ENCODE measurements around the gene PLCL2. TPM values are rescaled to one million over a fixed set of nuclear protein-coding genes. Genes with fewer than 3 reads are reported as not detected.

The PLCL2 gene
- total and polyA plus RNA-seq, 2 donors (not counting 1 experiment from before 2014, with no cell fraction given) = 4.0 to 11.9 TPM

DNA sequence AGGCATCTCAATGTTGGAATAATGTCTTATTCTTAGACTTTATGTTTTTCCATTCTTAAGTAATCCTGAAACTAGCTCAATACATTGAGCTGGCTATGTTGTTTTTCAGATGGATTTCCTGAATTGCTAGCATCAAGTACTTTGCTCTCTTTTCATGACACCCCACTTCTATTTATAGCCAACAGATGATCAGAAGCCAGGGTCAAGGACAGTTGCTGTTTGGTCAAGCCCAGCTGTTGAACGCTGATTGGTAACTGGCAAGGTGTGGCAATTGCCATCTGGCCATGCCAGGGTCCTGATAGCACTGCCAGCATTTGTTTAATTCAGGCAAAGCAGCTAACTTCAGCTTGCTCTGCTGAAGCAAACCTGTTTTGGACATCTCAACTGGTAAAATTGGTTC, 46.2 kb upstream of the PLCL2 start:
- Histone ChIP-seq H3K27me3 (ENCODE audit: control insufficient read depth, insufficient read depth, low read length) (no peaks in the 10 kb centered on the region), H3K9ac (ENCODE audit: insufficient read depth, low read length) (no peak overlapping the region), H3K79me2 (ENCODE audit: control insufficient read depth, insufficient read depth, low read length) (no peaks in the 10 kb centered on the region), H4K20me1 (ENCODE audit: control insufficient read depth, extremely low read depth, insufficient read depth, low read length) (no peaks in the 10 kb centered on the region), H3K4me3 (replicated peaks in 1 of 4; ENCODE audit: control extremely low read depth in 1 of 4, insufficient read depth in 1 of 4, low read depth in 3 of 4, low read length in 4 of 4) (no peak overlapping the region), H2AFZ (ENCODE audit: low read length) (no peak overlapping the region), H3K27ac (ENCODE audit: insufficient read depth, low read length) (no peak overlapping the region), H3K4me2 (ENCODE audit: extremely low read depth, insufficient read depth, low read length) (no peak overlapping the region), H3K36me3 (ENCODE audit: control insufficient read depth, insufficient read depth, low read length) (no peaks in the 10 kb centered on the region), H3K4me1 (ENCODE audit: control insufficient read depth, extremely low read depth, insufficient read depth, low read length) (no peaks in the 10 kb centered on the region), H3K9me3 (ENCODE audit: control insufficient read depth, insufficient read depth, low read depth, low read length) (no peaks in the 10 kb centered on the region)
- DNase-seq (ENCODE audit: low read depth in 2 of 2) = no peak
- TF ChIP-seq EZH2 (IDR thresholded peaks at IDR 0.05; ENCODE audit: low read length, missing control alignments) = no peak
- TF ChIP-seq, protein P1, sequence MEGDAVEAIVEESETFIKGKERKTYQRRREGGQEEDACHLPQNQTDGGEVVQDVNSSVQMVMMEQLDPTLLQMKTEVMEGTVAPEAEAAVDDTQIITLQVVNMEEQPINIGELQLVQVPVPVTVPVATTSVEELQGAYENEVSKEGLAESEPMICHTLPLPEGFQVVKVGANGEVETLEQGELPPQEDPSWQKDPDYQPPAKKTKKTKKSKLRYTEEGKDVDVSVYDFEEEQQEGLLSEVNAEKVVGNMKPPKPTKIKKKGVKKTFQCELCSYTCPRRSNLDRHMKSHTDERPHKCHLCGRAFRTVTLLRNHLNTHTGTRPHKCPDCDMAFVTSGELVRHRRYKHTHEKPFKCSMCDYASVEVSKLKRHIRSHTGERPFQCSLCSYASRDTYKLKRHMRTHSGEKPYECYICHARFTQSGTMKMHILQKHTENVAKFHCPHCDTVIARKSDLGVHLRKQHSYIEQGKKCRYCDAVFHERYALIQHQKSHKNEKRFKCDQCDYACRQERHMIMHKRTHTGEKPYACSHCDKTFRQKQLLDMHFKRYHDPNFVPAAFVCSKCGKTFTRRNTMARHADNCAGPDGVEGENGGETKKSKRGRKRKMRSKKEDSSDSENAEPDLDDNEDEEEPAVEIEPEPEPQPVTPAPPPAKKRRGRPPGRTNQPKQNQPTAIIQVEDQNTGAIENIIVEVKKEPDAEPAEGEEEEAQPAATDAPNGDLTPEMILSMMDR (conservative IDR thresholded peaks at IDR 0.05 in 1 of 2, IDR thresholded peaks at IDR 0.05 in 1 of 2; ENCODE audit: low read depth in 1 of 2, low read length in 2 of 2) = no peak

- H3K4me2 ChIP-seq (ENCODE audit: extremely low read depth, insufficient read depth, low read length) = no peak overlapping the region
- H2AFZ ChIP-seq (ENCODE audit: low read length) = no peak overlapping the region
- H3K4me1 ChIP-seq (ENCODE audit: control insufficient read depth, extremely low read depth, insufficient read depth, low read length) = no peaks in the 10 kb centered on the region
- no peak for DNase-seq (ENCODE audit: low read depth in 2 of 2)
- H3K27me3 ChIP-seq (ENCODE audit: control insufficient read depth, insufficient read depth, low read length) = no peaks in the 10 kb centered on the region
- no peak for TF ChIP-seq EZH2 (IDR thresholded peaks at IDR 0.05; ENCODE audit: low read length, missing control alignments)
- TF ChIP-seq, protein P1 (conservative IDR thresholded peaks at IDR 0.05 in 1 of 2, IDR thresholded peaks at IDR 0.05 in 1 of 2; ENCODE audit: low read depth in 1 of 2, low read length in 2 of 2) = no peak
- H3K9ac ChIP-seq (ENCODE audit: insufficient read depth, low read length) = no peak overlapping the region
- H4K20me1 ChIP-seq (ENCODE audit: control insufficient read depth, extremely low read depth, insufficient read depth, low read length) = no peaks in the 10 kb centered on the region
- H3K36me3 ChIP-seq (ENCODE audit: control insufficient read depth, insufficient read depth, low read length) = no peaks in the 10 kb centered on the region
- no peaks in the 10 kb centered on the region for H3K9me3 ChIP-seq (ENCODE audit: control insufficient read depth, insufficient read depth, low read depth, low read length)
- no peaks in the 10 kb centered on the region for H3K79me2 ChIP-seq (ENCODE audit: control insufficient read depth, insufficient read depth, low read length)
- H3K27ac ChIP-seq (ENCODE audit: insufficient read depth, low read length) = no peak overlapping the region
- H3K4me3 ChIP-seq (replicated peaks in 1 of 4; ENCODE audit: control extremely low read depth in 1 of 4, insufficient read depth in 1 of 4, low read depth in 3 of 4, low read length in 4 of 4) = no peak overlapping the region
Measured at GRCh38 chr3:16839271-16840100, 45.3 kb upstream of the PLCL2 start.

GRCh38 chr3:16840101-16840424, 44.7 kb upstream of the PLCL2 start:
- Histone ChIP-seq H3K79me2 (ENCODE audit: control insufficient read depth, insufficient read depth, low read length) (no peaks in the 10 kb centered on the region), H2AFZ (ENCODE audit: low read length) (no peak overlapping the region), H3K36me3 (ENCODE audit: control insufficient read depth, insufficient read depth, low read length) (no peaks in the 10 kb centered on the region), H4K20me1 (ENCODE audit: control insufficient read depth, extremely low read depth, insufficient read depth, low read length) (no peaks in the 10 kb centered on the region), H3K9ac (ENCODE audit: insufficient read depth, low read length) (no peak overlapping the region), H3K4me3 (replicated peaks in 1 of 4; ENCODE audit: control extremely low read depth in 1 of 4, insufficient read depth in 1 of 4, low read depth in 3 of 4, low read length in 4 of 4) (no peak overlapping the region), H3K9me3 (ENCODE audit: control insufficient read depth, insufficient read depth, low read depth, low read length) (no peaks in the 10 kb centered on the region), H3K4me1 (ENCODE audit: control insufficient read depth, extremely low read depth, insufficient read depth, low read length) (no peaks in the 10 kb centered on the region), H3K27me3 (ENCODE audit: control insufficient read depth, insufficient read depth, low read length) (no peaks in the 10 kb centered on the region), H3K4me2 (ENCODE audit: extremely low read depth, insufficient read depth, low read length) (no peak overlapping the region), H3K27ac (ENCODE audit: insufficient read depth, low read length) (no peak overlapping the region)
- TF ChIP-seq EZH2 (IDR thresholded peaks at IDR 0.05; ENCODE audit: low read length, missing control alignments) = no peak
- TF ChIP-seq, protein P1 (conservative IDR thresholded peaks at IDR 0.05 in 1 of 2, IDR thresholded peaks at IDR 0.05 in 1 of 2; ENCODE audit: low read depth in 1 of 2, low read length in 2 of 2) = no peak
- DNase-seq (ENCODE audit: low read depth in 2 of 2) = peak in 1 of 2 donors; percentile 9
